CD4-positive, alpha-beta T cell (primary cell): ENCODE results near the gene COPZ1. TPM values are rescaled to one million over a fixed set of nuclear protein-coding genes. Genes with fewer than 3 reads are reported as not detected.

Source experiments
- ATAC-seq: fragments of 200-7000 bp; cut with Tn5 transposase; one replicate; pipeline ENCODE4 v1.10.0; 2022; ENCODE audit warnings: mild to moderate bottlenecking; ENCODE audit not compliant: poor library complexity
- CTCF ChIA-PET: fragments of 350-600 bp; sonication (Branson Sonifier 250); formaldehyde crosslinking; loops from one replicate; lab custom pipeline; 2021; ENCODE audit warnings: antibody characterized with exemption, inconsistent platforms; lab: Charles Lee
- POLR2A ChIA-PET: fragments of 350-600 bp; sonication (Branson Sonifier 250); formaldehyde crosslinking; loops from one replicate; lab custom pipeline; 2021; ENCODE audit warnings: antibody characterized with exemption, inconsistent platforms; lab: Charles Lee
- DNase-seq, 14 experiments: peaks; one replicate each; pipeline ENCODE4 v3.0.0-alpha.2; 2013 to 2020; ENCODE audit warnings: mixed read lengths in 2 of 14
- H3K27ac ChIP-seq, 2 donors: one replicate each; pipeline versions ENCODE4 v1.5.1 to v1.7.0; 2013; ENCODE audit warnings: low read length in 2 of 2, low read depth in 1 of 2, mild to moderate bottlenecking in 1 of 2
- H3K27me3 ChIP-seq, 2 experiments: 1 replicate in 1 of 2; 2 replicates in 1 of 2; pipeline versions ENCODE4 v1.6.1 to v1.7.0; 2013; ENCODE audit warnings: low read length in 2 of 2, control low read depth in 1 of 2, mild to moderate bottlenecking in 1 of 2, moderate library complexity in 1 of 2; ENCODE audit not compliant: insufficient read depth in 2 of 2, control insufficient read depth in 1 of 2
- H3K36me3 ChIP-seq: one replicate; pipeline ENCODE4 v1.6.1; 2013; ENCODE audit warnings: low read length, control low read depth; ENCODE audit not compliant: insufficient read depth
- H3K4me1 ChIP-seq: one replicate; pipeline ENCODE4 v1.6.1; 2013; ENCODE audit warnings: low read length, control low read depth; ENCODE audit not compliant: insufficient read depth
- H3K4me3 ChIP-seq: one replicate; pipeline ENCODE4 v1.5.1; 2013; ENCODE audit warnings: mild to moderate bottlenecking, low read length, moderate library complexity
- H3K9me3 ChIP-seq, 2 experiments: 1 replicate in 1 of 2; 2 replicates in 1 of 2; pipeline versions ENCODE4 v1.6.1 to v1.7.0; 2013; ENCODE audit warnings: low read length in 2 of 2, mild to moderate bottlenecking in 2 of 2, control low read depth in 1 of 2, moderate library complexity in 1 of 2; ENCODE audit not compliant: control insufficient read depth in 1 of 2, insufficient read depth in 1 of 2
- H3K27ac Mint-ChIP-seq: one replicate; pipeline ENCODE4 v1.8.0; 2020; ENCODE audit warnings: mixed read lengths
- H3K27me3 Mint-ChIP-seq: one replicate; pipeline ENCODE4 v1.8.0; 2021; ENCODE audit warnings: mixed read lengths
- H3K36me3 Mint-ChIP-seq: one replicate; pipeline ENCODE4 v1.8.0; 2021; ENCODE audit warnings: low read depth, mixed read lengths
- H3K4me1 Mint-ChIP-seq: one replicate; pipeline ENCODE4 v1.8.0; 2021; ENCODE audit warnings: low read depth, mixed read lengths
- H3K4me3 Mint-ChIP-seq: one replicate; pipeline ENCODE4 v1.8.0; 2020; ENCODE audit warnings: mild to moderate bottlenecking, mixed read lengths
- H3K9me3 Mint-ChIP-seq: one replicate; pipeline ENCODE4 v1.8.0; 2020; ENCODE audit warnings: mixed read lengths
- CTCF ChIP-seq: fragments of 200-600 bp; IDR thresholded peaks from one replicate; pipeline ENCODE4 v1.8.0; 2022; ENCODE audit warnings: antibody characterized with exemption, mild to moderate bottlenecking
- intact Hi-C, 2 experiments: fragments of 100-400 bp; cut with DNase I in 1 of 2; cut with micrococcal nuclease in 1 of 2; formaldehyde crosslinking; loops; one replicate each; pipeline versions ENCODE4 v1.15.1 to v1.9.0; 2023 to 2025; cut with DNase I, micrococcal nuclease
- total RNA-seq, 174 experiments: library from RNA in 2 of 174; stranded (reverse) in 2 of 174; gene quantifications; one replicate each; pipeline ENCODE4 v1.2.3 and lab custom pipeline; 2021 to 2026

The COPZ1 gene
- total RNA-seq, 2 experiments from 2014 or later = 31.2 to 33.9 TPM

GRCh38 chr12:54357506-54358190, 32.7 kb downstream of the COPZ1 start:
- no peak overlapping the region for H3K4me3 Mint-ChIP-seq
- intact Hi-C loops = loop anchor here in 1 of 2 experiments (2.0 kb wide), 2 partner anchors 21 to 77 kb away; partner anchors contain the start of genes CBX5 and HNRNPA1
- no peaks in the 10 kb centered on the region for H3K27me3 Mint-ChIP-seq
- H3K9me3 Mint-ChIP-seq = no peaks in the 10 kb centered on the region
- H3K27ac ChIP-seq = peak overlapping the region in 1 of 2 donors; percentile 93
- no peaks in the 10 kb centered on the region for H3K36me3 ChIP-seq
- H3K36me3 Mint-ChIP-seq = peaks cover under 1% of the 10 kb centered on the region
- H3K27ac Mint-ChIP-seq = no peak overlapping the region
- peaks cover 34% of the 10 kb centered on the region for H3K4me1 ChIP-seq
- H3K4me3 ChIP-seq = peak overlapping the region; percentile 78
- POLR2A ChIA-PET = interaction anchor here (1.6 to 3.4 kb wide), 4 partner anchors 11 to 77 kb away, joined by 7 to 82 read pairs (median 10); partner anchors contain the start of genes CBX5, COPZ1 and HNRNPA1
- CTCF ChIA-PET = interaction anchor here (0.6 to 3.3 kb wide), 4 partner anchors 11 to 93 kb away, joined by 3 to 23 read pairs (median 5); no protein-coding TSS in a partner anchor
- H3K9me3 ChIP-seq = no peaks in the 10 kb centered on the region
- DNase-seq (no peak), ATAC-seq (no peak)
- no peaks in the 10 kb centered on the region for H3K27me3 ChIP-seq
- peaks cover 9% of the 10 kb centered on the region for H3K4me1 Mint-ChIP-seq
- TF ChIP-seq CTCF = no peak

DNA sequence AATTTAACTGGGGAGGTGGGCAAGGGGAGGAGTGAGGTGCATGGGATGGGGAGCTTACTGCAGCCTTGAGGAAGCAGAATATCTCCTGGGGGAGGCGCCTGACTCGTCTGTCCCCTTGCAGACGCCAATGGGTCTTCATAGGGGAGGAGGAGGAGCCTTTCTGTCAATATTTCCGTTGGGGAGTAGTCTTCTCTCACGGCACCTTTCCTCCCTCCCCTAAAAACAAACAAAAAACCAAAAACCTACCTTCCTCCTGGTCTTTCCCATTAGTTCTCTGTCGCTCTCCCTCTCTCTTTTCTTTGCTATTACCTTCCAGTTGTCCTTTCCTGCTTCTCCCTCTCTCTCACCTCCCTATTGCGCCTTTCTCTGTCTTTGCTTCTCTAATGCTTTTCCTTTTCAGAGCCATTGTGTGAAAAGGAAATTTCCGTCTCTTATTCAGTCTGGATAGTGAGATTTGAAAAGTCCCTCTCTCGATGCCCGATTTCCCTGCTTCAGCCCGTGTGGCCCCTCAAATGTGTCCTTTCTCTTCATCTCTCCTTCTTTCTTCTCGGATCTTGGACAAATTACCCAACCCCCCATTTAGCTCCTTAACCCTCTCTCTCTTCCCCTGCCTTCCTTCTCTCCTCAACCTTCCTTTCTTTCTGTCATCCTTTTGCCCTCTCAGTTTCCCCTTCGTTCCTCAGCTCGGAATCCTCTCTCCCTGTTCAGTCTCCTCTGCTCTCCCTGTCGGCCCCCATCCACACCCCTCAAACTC, 33.4 kb downstream of the COPZ1 start:
- Histone ChIP-seq H3K4me1 (peaks cover 39% of the 10 kb centered on the region), H3K9me3 (no peaks in the 10 kb centered on the region), H3K4me3 (peak overlapping the region; percentile 78), H3K36me3 (no peaks in the 10 kb centered on the region), H3K27me3 (no peaks in the 10 kb centered on the region), H3K27ac (peak overlapping the region; percentile 85 to 93)
- peaks cover 7% of the 10 kb centered on the region for H3K4me1 Mint-ChIP-seq
- ChIA-PET CTCF (interaction anchor here (0.6 to 3.3 kb wide), 10 partner anchors 10 to 144 kb away, joined by 3 to 23 read pairs (median 6); partner anchors contain the start of genes COPZ1 and HNRNPA1), POLR2A (interaction anchor here (0.6 to 3.4 kb wide), 24 partner anchors 10 to 632 kb away, joined by 3 to 82 read pairs (median 4); partner anchors contain the start of genes CBX5, COPZ1 and HNRNPA1)
- H3K4me3 Mint-ChIP-seq = no peak overlapping the region
- DNase-seq = peak in 10 of 14 experiments; percentile 15 to 79 (median 33)
- no peak overlapping the region for H3K27ac Mint-ChIP-seq
- H3K36me3 Mint-ChIP-seq = no peaks in the 10 kb centered on the region
- H3K27me3 Mint-ChIP-seq = no peaks in the 10 kb centered on the region
- no peak for TF ChIP-seq CTCF
- intact Hi-C loops = loop anchor here in 1 of 2 experiments (2.0 kb wide), 2 partner anchors 22 to 78 kb away; partner anchors contain the start of genes CBX5 and HNRNPA1
- no peaks in the 10 kb centered on the region for H3K9me3 Mint-ChIP-seq
- ATAC-seq = no peak
